GM04504 (cell line): ENCODE measurements around the gene SYT2.
"Not testable (repeated sequence)": the region's sequence is repeated elsewhere in the genome, so short reads cannot be mapped to it uniquely, and the experiment has no call there.

Experiments used
- DNase-seq: peaks from one replicate; pipeline ENCODE4 v3.0.0-alpha.2; 2012; ENCODE audit warnings: low read depth

Gene SYT2

GRCh38 chr1:202623075-202623474, 87.2 kb downstream of the SYT2 start:
- no peak for DNase-seq

GRCh38 chr1:202622388-202622787, 87.9 kb downstream of the SYT2 start:
- DNase-seq: no peak

DNA sequence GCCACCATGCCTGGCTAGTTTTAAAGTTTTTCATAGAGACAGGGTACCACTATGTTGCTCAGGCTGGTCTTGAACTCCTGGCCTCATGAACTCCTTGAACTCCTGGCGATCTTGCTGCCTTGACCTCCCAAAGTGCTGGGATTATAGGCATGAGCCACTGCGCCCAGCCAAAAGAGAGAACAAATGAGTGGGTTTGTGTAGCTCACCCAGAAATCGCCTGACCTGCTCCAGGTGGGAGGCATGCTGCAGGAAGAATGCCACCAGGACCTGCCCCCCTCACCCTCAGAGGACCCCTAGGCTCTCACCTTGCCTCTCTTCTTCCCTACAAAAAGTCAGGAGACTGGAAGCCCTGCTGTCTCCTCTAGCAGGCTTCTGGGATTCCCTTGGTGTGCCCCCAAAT, 88.8 kb downstream of the SYT2 start:
- no peak for DNase-seq

- DNase-seq: not testable (repeated sequence)
Measured at GRCh38 chr1:202620036-202620435, 90.2 kb downstream of the SYT2 start.

DNA sequence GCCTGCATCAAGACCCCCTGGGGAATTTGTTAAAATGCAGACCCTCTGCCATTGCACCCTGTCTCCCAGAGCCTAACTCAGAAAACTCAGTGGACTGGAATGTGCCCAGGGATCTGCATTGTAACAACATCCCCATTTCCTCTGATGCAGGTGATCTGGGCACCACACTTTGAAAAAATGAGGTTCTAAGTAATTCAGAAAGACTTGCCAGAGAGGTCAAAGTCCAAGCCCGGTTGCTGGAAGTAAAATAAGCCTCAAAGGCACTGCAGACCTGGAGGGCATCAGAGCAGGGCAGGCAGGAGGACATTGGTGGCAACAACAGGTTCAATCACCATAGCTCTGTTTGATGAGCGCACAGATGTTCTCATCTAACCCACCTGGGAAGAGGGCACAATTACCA, 90.7 kb downstream of the SYT2 start:
- no peak for DNase-seq

- DNase-seq: not testable (repeated sequence)
Measured at GRCh38 chr1:202619012-202619411, 91.2 kb downstream of the SYT2 start.

DNA sequence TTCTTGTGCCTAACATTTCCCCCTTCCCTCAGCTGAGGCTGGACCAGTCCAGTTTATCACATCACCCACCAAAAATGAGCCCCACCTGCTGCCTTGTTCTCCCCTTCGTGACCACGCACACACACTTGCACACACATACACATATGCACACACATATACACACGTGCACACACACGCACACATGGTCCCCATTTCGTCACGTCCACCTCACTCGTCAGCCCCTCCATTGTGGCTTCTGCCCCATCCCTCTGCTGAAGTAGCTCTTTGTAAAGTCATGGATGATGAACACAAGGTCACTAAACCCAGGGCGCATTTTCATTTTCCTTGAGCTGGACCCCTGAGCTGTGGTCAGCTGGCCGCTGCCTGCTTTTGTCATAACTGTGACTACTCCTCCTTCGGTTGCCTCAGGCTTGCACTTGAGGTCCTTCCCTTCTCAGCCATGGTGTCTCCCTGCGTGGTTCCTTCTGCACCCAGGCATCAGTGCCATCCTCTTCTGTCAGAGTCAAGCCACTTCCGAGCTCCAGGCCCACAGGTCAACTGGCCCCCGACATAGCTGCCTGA, 93.8 kb downstream of the SYT2 start:
- no peak for DNase-seq

- no peak for DNase-seq
Measured at GRCh38 chr1:202615501-202616354, 94.5 kb downstream of the SYT2 start.

DNA sequence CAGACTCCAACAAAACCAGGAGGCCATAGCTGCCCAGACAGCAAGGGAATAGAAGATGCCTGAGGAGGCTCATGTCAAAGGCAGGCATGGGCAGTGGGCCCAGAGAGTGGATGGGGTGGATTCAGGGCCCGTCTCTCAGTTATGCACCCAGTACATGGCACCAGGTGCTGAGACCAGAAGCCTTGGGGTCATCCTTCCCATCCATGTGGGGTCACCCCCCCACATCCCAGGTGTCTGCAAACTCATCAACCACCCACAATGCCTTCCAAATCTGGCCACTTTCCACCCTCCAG, 95.1 kb downstream of the SYT2 start:
- DNase-seq: not testable (repeated sequence)

GRCh38 chr1:202614363-202615207, 95.7 kb downstream of the SYT2 start:
- DNase-seq: not testable (repeated sequence)

- DNase-seq: no peak
Measured at GRCh38 chr1:202613571-202613970, 96.7 kb downstream of the SYT2 start.

GRCh38 chr1:202612036-202612435, 98.2 kb downstream of the SYT2 start:
- not testable (repeated sequence) for DNase-seq

DNA sequence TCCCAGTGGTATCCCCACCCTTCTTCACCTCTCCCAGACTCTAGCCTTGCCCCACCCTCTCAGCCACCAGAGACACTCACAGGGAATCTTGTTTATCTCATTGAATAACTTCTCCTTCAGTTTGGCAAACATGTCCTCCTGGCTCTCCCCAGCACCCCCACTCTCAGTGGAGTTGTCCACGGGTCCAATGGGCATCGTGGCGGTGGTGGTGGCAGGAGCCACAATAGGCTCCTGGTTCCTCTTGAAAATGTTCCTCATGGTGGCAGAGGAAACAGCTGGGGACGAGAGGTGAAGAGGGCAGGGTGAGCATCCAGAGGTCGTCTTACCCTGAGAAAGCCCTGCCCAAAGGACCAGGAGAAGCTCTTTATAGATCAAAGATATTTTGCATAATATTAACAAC, 104.7 kb downstream of the SYT2 start:
- DNase-seq: no peak

GRCh38 chr1:202603435-202603834, 106.8 kb downstream of the SYT2 start:
- no peak for DNase-seq

- no peak for DNase-seq
Measured at GRCh38 chr1:202600432-202601041, 109.7 kb downstream of the SYT2 start.

DNA sequence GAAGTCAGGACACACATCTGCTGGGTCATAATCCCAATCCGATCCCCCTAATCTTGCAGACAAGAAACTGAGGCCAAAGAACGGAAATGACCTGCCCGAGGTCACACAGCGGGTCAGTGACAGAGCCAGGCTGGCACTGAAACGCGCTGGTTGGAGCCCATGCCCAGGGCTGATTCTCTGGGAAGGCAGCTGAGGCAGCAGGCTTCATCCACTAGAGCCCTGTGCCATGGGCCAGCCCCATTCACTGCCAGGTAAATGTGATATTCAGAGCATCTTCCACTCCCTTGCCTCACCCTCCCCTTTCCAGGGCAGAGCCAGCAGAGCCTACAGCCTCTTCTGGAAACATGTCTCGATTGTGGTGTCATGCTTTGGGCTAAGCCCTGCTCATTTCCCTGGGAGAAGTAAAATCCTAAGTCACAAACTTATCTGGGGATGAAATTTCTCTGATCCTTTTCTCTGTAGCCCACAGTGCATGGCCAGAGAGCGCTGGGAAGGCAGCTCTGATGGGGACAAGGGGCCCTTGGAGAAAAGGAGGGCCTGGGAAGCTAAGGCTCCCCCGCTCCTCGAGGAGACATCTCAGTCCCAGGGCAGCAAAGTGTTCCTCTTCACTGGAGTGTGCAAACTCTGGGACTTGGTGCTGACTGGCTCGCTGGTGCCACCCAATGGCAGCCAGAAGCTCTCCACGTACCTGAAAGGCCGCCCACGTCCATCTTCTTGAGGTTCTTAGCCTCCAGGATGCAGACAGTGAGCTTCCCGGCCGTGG, 110.4 kb downstream of the SYT2 start:
- DNase-seq: no peak

- DNase-seq: no peak
Measured at GRCh38 chr1:202597090-202597761, 113.0 kb downstream of the SYT2 start.

DNA sequence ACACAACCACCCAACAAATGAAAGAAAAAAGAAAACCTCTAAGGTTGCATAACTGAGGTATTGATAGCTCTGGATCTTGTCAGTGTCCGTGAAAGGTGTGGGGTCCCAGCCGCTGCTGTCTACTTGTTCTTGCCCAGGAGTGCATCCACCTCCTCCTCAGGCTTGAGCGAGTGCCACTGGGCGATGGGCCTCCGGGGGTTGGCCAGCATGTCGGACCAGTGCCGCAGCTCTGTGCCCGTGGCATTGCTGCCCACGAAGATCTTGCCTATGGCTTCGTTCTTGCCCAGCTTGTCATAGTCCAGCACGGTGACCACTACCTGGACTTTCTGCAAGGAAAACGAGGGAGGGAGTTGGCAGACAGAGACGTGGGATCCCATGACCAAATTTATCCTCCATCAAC, 113.6 kb downstream of the SYT2 start:
- DNase-seq: no peak

DNA sequence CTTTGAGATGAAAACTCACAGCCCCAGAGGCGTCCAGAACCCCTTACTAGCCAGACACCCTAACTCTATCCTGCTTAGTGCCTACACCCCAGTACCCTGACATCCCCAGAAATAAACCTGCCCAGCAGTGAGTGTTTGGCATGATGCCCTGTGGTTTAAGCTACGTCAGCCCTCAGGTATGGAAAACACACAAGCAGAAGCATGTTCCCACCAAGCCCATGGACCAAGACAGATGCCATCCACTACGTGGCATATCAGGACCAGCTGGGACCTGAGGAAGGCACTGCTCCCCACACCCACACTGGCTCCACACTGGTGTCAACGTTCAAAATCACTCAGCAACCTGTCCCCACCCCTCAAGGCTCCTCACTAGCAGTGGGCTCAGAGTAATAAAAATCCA, 116.4 kb downstream of the SYT2 start:
- DNase-seq: no peak

GRCh38 chr1:202592146-202592545, 118.1 kb downstream of the SYT2 start:
- no peak for DNase-seq

DNA sequence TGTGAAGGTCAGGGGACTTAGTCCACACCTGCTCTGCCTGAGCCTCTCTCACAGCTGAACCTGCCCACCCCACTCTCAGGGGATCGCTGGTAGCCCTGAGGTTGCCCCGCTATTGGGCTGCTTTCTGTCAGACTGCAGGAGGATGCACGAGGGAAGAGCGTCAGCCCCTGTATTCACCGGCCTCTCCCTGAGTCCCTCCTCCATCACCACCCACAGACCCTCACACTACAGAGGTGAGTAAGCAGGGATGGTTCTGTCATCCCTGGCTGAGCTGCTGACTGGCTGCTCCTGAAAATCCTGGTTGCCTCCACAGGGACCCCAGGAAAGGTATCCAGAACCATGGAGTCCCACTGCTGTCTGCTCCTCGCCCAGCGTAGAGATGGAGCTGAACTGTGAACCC, 118.7 kb downstream of the SYT2 start:
- no peak for DNase-seq
